ENCODE data around the gene ZNF594. TPM values are rescaled to one million over a fixed set of nuclear protein-coding genes. Genes with fewer than 3 reads are reported as not detected.
"Not testable (repeated sequence)": the region's sequence is repeated elsewhere in the genome, so short reads cannot be mapped to it uniquely, and the experiment has no call there.

Gene ZNF594
- total RNA-seq, 1 experiment from 2014 or later, result 18.4 TPM

DNA sequence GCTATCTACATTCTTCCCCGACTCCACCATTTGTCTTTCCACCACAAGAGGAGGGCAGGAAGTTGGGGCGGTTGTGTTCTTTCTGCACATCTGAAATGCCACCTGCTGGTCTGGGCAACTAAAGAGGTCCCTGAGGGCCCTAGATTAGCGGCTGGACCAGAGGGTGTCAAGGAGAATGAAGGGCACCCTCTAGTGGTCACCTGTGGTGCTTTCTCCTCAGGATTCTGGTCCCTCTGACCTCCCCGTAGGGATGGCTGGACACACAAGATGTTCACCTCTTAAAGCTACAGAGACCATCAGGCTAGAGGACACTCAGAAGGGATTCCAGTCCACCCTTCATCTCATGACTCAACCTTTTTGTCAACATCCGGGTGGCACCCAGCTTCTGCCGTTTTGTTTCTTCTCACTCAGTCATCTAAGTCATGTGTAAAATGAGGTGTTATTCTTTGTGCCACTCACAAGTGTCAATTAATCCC, 45.9 kb upstream of the ZNF594 start:
- no peaks in the 10 kb centered on the region for H3K27me3 ChIP-seq (ENCODE audit: insufficient read depth, low read depth)
- ChIA-PET POLR2A (ENCODE audit: unreplicated experiment) (no interaction called here), CTCF (interaction anchor here (0.5 to 0.9 kb wide), 3 partner anchors 45 to 367 kb away, joined by 3 to 7 read pairs (median 4); no protein-coding TSS in a partner anchor)
- no peak overlapping the region for H3K4me3 ChIP-seq
- intact Hi-C loops (cut with micrococcal nuclease; ENCODE audit: unreplicated experiment), result loop anchor here (1.0 kb wide), 1 partner anchor 328 kb away; no protein-coding TSS in a partner anchor
- no peaks in the 10 kb centered on the region for H3K36me3 ChIP-seq (ENCODE audit: low read depth)
- H3K27ac ChIP-seq, result no peak overlapping the region
- no peaks in the 10 kb centered on the region for H3K4me1 ChIP-seq (replicated peaks; ENCODE audit: insufficient read depth)
- no peaks in the 10 kb centered on the region for H3K9me2 ChIP-seq (ENCODE audit: insufficient read depth)
- no peaks in the 10 kb centered on the region for H4K20me1 ChIP-seq (ENCODE audit: insufficient read depth)
- no peaks in the 10 kb centered on the region for H3F3A ChIP-seq (ENCODE audit: insufficient read depth, low read depth)
- TF ChIP-seq, protein P1, sequence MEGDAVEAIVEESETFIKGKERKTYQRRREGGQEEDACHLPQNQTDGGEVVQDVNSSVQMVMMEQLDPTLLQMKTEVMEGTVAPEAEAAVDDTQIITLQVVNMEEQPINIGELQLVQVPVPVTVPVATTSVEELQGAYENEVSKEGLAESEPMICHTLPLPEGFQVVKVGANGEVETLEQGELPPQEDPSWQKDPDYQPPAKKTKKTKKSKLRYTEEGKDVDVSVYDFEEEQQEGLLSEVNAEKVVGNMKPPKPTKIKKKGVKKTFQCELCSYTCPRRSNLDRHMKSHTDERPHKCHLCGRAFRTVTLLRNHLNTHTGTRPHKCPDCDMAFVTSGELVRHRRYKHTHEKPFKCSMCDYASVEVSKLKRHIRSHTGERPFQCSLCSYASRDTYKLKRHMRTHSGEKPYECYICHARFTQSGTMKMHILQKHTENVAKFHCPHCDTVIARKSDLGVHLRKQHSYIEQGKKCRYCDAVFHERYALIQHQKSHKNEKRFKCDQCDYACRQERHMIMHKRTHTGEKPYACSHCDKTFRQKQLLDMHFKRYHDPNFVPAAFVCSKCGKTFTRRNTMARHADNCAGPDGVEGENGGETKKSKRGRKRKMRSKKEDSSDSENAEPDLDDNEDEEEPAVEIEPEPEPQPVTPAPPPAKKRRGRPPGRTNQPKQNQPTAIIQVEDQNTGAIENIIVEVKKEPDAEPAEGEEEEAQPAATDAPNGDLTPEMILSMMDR (conservative IDR thresholded peaks at IDR 0.05), result peak; percentile 79
- TF ChIP-seq EZH2 (IDR thresholded peaks at IDR 0.05; ENCODE audit: low read depth), result no peak
- H3K4me2 ChIP-seq, result no peak overlapping the region
- no peaks in the 10 kb centered on the region for H3K9me3 ChIP-seq (ENCODE audit: insufficient read depth, low read depth)
- no peaks in the 10 kb centered on the region for H3K79me2 ChIP-seq (ENCODE audit: low read depth)
- DNase-seq, result peak; percentile 64 to 68
- no TSS peak for BruUV-seq (replicated peaks)
- H2AFZ ChIP-seq, result no peak overlapping the region

DNA sequence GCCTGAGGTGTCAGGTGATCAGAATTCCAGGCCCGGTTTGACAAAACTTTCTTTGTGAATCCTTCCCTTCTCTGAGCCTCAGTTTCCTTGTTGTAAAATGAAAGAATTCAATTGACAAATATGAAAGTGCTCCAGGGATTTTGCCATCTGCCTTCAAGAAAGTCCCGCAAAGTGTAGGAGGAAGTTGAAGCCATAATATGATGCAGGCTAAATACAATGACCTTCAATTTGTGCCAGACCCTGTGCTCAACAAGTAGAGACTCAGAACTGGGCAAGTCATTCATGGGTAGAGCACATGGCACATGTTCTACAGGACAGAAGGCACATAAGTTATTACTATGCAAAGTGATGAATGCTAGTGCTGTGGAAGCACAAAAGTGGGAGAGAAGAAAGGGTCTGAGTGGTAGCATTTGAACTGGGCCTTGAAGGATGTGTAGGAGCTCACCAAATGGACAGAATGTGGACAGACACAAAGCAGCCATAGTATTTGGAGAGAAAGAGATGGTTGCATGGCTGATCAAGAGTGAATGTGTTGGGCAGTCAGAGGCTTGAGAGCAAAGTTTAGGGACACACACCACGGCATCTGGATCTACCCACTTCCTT, 45.4 kb upstream of the ZNF594 start:
- Histone ChIP-seq H4K20me1 (ENCODE audit: insufficient read depth) (no peaks in the 10 kb centered on the region), H3K9me2 (ENCODE audit: insufficient read depth) (no peaks in the 10 kb centered on the region), H3K4me1 (replicated peaks; ENCODE audit: insufficient read depth) (no peaks in the 10 kb centered on the region), H3K4me3 (no peak overlapping the region), H2AFZ (no peak overlapping the region), H3K4me2 (no peak overlapping the region), H3K36me3 (ENCODE audit: low read depth) (no peaks in the 10 kb centered on the region), H3K27ac (no peak overlapping the region), H3F3A (ENCODE audit: insufficient read depth, low read depth) (no peaks in the 10 kb centered on the region), H3K79me2 (ENCODE audit: low read depth) (no peaks in the 10 kb centered on the region), H3K27me3 (ENCODE audit: insufficient read depth, low read depth) (no peaks in the 10 kb centered on the region), H3K9me3 (ENCODE audit: insufficient read depth, low read depth) (no peaks in the 10 kb centered on the region)
- DNase-seq, result no peak
- intact Hi-C loops (cut with micrococcal nuclease; ENCODE audit: unreplicated experiment), result loop anchor here (1.0 kb wide), 1 partner anchor 328 kb away; no protein-coding TSS in a partner anchor
- BruUV-seq (replicated peaks), result no TSS peak
- ChIA-PET CTCF (interaction anchor here (0.9 kb wide), 1 partner anchor 45 kb away, joined by 3 read pairs; no protein-coding TSS in a partner anchor), POLR2A (ENCODE audit: unreplicated experiment) (no interaction called here)
- TF ChIP-seq EZH2 (IDR thresholded peaks at IDR 0.05; ENCODE audit: low read depth), result no peak
- TF ChIP-seq, protein P1 (conservative IDR thresholded peaks at IDR 0.05), result no peak

DNA sequence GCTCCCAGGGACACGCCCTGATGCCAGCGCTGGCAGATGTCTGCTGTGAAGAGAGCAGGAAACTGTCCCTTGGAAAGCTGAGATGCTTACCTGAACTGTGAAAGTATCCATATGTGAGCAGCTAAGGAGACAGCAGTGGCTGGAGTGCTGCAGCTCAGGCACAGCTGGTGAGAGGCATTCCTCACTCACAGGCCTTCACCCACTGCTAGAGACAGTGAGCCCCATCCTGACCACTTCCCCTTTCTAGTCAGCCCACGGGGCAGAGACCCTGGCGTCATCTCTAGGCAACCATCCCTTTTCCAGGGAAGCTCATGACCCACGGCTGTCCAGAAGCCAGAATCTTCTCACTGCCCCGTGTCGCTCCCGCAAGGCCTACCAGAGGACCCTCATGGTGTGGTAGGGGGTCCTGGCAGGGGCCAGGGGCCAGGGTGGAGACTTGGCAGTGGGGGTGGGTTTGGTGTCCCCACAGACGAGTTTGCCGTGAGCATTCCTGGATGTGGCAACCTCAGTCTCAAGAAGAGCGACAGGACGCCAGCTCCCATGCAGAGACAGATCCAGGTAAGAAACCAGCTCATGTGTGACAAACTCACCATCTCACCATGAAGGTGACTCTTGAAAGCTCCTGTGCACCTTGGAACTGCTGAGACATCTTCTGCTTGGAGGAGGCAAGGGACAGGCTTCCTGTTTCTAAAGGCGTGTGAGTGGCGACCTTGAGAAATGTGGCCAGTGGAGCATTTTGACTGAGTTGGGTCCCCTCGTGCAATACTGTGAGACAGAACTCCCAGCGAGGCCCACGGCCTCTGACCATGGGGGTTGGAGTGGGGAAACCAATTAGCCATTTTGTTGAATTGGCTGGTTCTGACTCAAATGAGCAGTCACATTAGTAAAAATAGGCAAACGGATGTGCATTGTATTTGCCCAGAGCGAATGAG, 43.2 kb upstream of the ZNF594 start, which contains the start of gene SCIMP:
Gene SCIMP, minus strand, starts transcription at position 216 of the 932 bp plus-strand sequence. Its CDS starts 105 bp downstream, at position 111.
- intact Hi-C loops (cut with micrococcal nuclease; ENCODE audit: unreplicated experiment), result no loop called here
- POLR2A ChIA-PET (ENCODE audit: unreplicated experiment), result no interaction called here
- H3K9me3 ChIP-seq (ENCODE audit: insufficient read depth, low read depth), result no peaks in the 10 kb centered on the region

DNA sequence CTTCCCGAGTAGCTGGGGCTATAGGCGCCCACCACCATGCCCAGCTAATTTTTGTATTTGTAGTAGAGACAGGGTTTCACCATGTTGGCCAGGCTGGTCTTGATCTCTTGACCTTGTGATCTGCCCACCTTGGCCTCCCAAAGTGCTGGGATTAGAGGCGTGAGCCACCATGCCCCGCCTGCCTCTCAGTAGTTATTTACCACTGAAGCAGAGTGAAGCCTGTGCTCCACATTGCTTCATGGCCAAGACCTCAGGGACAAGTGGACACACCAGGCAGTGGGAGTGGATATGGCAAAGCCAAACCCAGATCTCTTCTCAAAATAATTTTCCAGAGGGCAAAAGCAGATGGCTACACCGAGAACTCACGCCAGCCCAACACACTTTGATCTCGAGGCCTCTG, 41.8 kb upstream of the ZNF594 start:
- H3K4me1 ChIP-seq (replicated peaks; ENCODE audit: insufficient read depth); BruUV-seq (replicated peaks); H3K4me2 ChIP-seq; intact Hi-C loops (cut with micrococcal nuclease; ENCODE audit: unreplicated experiment); H3K9me3 ChIP-seq (ENCODE audit: insufficient read depth, low read depth); H3F3A ChIP-seq (ENCODE audit: insufficient read depth, low read depth); H3K27me3 ChIP-seq (ENCODE audit: insufficient read depth, low read depth); H3K27ac ChIP-seq; CTCF ChIA-PET; H3K36me3 ChIP-seq (ENCODE audit: low read depth); H3K79me2 ChIP-seq (ENCODE audit: low read depth); POLR2A ChIA-PET (ENCODE audit: unreplicated experiment); DNase-seq; H2AFZ ChIP-seq; H3K9me2 ChIP-seq (ENCODE audit: insufficient read depth); H4K20me1 ChIP-seq (ENCODE audit: insufficient read depth); H3K4me3 ChIP-seq: not testable (repeated sequence)

More for the DNA sequence above, 43.2 kb upstream of the ZNF594 start, which contains the start of gene SCIMP:
- TF ChIP-seq, protein P1 (conservative IDR thresholded peaks at IDR 0.05), result no peak
- TF ChIP-seq EZH2 (IDR thresholded peaks at IDR 0.05; ENCODE audit: low read depth), result no peak
- no peak for DNase-seq
- Histone ChIP-seq H3K27me3 (ENCODE audit: insufficient read depth, low read depth) (no peaks in the 10 kb centered on the region), H3F3A (ENCODE audit: insufficient read depth, low read depth) (no peaks in the 10 kb centered on the region), H3K4me2 (no peak within 1 kb of the TSS), H3K9me2 (ENCODE audit: insufficient read depth) (no peaks in the 10 kb centered on the region), H3K79me2 (ENCODE audit: low read depth) (no peaks in the 10 kb centered on the region), H4K20me1 (ENCODE audit: insufficient read depth) (no peaks in the 10 kb centered on the region), H2AFZ (no peak within 1 kb of the TSS), H3K27ac (no peak within 1 kb of the TSS), H3K4me3 (no peak within 1 kb of the TSS), H3K4me1 (replicated peaks; ENCODE audit: insufficient read depth) (no peaks in the 10 kb centered on the region), H3K36me3 (ENCODE audit: low read depth) (no peaks in the 10 kb centered on the region)
- CTCF ChIA-PET, result no interaction called here
- no TSS peak for BruUV-seq (replicated peaks)

Data from PC-9 (cell line).